ENCODE measurements around the gene ATP13A4.

The ATP13A4 gene

GRCh38 chr3:193554811-193555210, at the start of gene ATP13A4:
ATP13A4 (minus strand) TSS chr3:193554895; CDS start chr3:193554799, 96 bp downstream.
- DNase-seq: no peak

GRCh38 chr3:193599393-193599792, 44.7 kb upstream of the ATP13A4 start:
- DNase-seq: no peak

- no peak for DNase-seq
These were observed 43.5 kb upstream of the ATP13A4 start for GRCh38 chr3:193598202-193598601.

GRCh38 chr3:193595939-193596487, 41.3 kb upstream of the ATP13A4 start:
- DNase-seq: no peak

GRCh38 chr3:193594946-193595689, 40.4 kb upstream of the ATP13A4 start:
- DNase-seq: no peak

GRCh38 chr3:193593668-193594030, 39.0 kb upstream of the ATP13A4 start:
- no peak for DNase-seq

- peak; percentile 99 for DNase-seq
These were observed 38.4 kb upstream of the ATP13A4 start, which contains the start of gene OPA1 for GRCh38 chr3:193592841-193593667. OPA1 (plus strand) TSS chr3:193593208; CDS start chr3:193593378, 170 bp downstream.

- DNase-seq: peak; percentile 72
These were observed 35.6 kb upstream of the ATP13A4 start for GRCh38 chr3:193590088-193590856.

- no peak for DNase-seq
These were observed 34.9 kb upstream of the ATP13A4 start for GRCh38 chr3:193589616-193590015.

GRCh38 chr3:193589129-193589528, 34.4 kb upstream of the ATP13A4 start:
- DNase-seq: no peak

GRCh38 chr3:193586526-193586925, 31.8 kb upstream of the ATP13A4 start:
- no peak for DNase-seq

GRCh38 chr3:193585530-193585929, 30.8 kb upstream of the ATP13A4 start:
- no peak for DNase-seq

- no peak for DNase-seq
These were observed 19.9 kb upstream of the ATP13A4 start for GRCh38 chr3:193574488-193575070.

GRCh38 chr3:193573403-193574191, 18.9 kb upstream of the ATP13A4 start:
- DNase-seq: no peak

- peak; percentile 57 for DNase-seq
These were observed 17.8 kb upstream of the ATP13A4 start for GRCh38 chr3:193572426-193572908.

- no peak for DNase-seq
These were observed 14.4 kb upstream of the ATP13A4 start for GRCh38 chr3:193569119-193569518.

GRCh38 chr3:193564012-193564411, 9.3 kb upstream of the ATP13A4 start:
- no peak for DNase-seq

- DNase-seq: no peak
These were observed 8.7 kb upstream of the ATP13A4 start for GRCh38 chr3:193563426-193563825.

- DNase-seq: no peak
These were observed 6.2 kb upstream of the ATP13A4 start for GRCh38 chr3:193560870-193561269.

- no peak for DNase-seq
These were observed 5.4 kb upstream of the ATP13A4 start for GRCh38 chr3:193560091-193560490.

- no peak for DNase-seq
These were observed 4.4 kb upstream of the ATP13A4 start for GRCh38 chr3:193559100-193559499.

- DNase-seq: no peak
These were observed 2.1 kb upstream of the ATP13A4 start for GRCh38 chr3:193556841-193557240.
